Prostate gland (tissue), 2 donors: Measurements from ENCODE around the gene PCTP.

Experiments
- POLR2A ChIP-seq: fragments of 450-650 bp; IDR thresholded peaks from one replicate; pipeline ENCODE4 v1.6.1; 2016; ENCODE audit warnings: antibody characterized with exemption, mild to moderate bottlenecking
- POLR2AphosphoS5 ChIP-seq: sonication (generic); formaldehyde crosslinking; IDR thresholded peaks from one replicate; pipeline ENCODE4 v1.6.1; 2017; ENCODE audit warnings: antibody characterized with exemption
- TF ChIP-seq, protein P1 (sequence below), 4 experiments: fragments of 200-600 bp in 2 of 4; fragments of 450-650 bp in 2 of 4; sonication (generic) in 2 of 4; IDR thresholded peaks; 1 replicate in 3 of 4; 2 replicates in 1 of 4; pipeline ENCODE4 v1.5.1; 2016 to 2019; ENCODE audit warnings: antibody characterized with exemption in 4 of 4, mild to moderate bottlenecking in 2 of 4, moderate library complexity in 2 of 4

DNA sequence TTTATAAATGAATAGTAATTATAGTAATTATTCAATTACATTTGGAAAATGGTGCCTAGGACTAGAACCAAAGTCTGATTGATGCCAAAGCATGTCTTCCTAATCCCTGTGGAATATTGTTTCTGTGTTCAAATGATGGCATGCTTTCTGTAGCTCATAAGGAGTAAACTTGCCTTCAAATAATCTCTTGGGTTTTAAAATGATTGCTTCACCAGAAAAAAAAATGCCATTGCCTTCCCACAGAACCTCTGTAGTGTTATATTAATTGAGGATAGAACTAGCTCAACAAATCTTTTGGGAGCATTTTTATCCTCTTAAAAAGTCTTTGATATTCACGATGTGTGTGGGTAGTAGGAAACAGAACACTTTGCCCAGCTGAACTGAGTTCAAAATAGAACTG, 20.5 kb upstream of the PCTP start:
- TF ChIP-seq, protein P1, sequence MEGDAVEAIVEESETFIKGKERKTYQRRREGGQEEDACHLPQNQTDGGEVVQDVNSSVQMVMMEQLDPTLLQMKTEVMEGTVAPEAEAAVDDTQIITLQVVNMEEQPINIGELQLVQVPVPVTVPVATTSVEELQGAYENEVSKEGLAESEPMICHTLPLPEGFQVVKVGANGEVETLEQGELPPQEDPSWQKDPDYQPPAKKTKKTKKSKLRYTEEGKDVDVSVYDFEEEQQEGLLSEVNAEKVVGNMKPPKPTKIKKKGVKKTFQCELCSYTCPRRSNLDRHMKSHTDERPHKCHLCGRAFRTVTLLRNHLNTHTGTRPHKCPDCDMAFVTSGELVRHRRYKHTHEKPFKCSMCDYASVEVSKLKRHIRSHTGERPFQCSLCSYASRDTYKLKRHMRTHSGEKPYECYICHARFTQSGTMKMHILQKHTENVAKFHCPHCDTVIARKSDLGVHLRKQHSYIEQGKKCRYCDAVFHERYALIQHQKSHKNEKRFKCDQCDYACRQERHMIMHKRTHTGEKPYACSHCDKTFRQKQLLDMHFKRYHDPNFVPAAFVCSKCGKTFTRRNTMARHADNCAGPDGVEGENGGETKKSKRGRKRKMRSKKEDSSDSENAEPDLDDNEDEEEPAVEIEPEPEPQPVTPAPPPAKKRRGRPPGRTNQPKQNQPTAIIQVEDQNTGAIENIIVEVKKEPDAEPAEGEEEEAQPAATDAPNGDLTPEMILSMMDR (IDR thresholded peaks at IDR 0.05), result no peak
- TF ChIP-seq POLR2AphosphoS5 (no peak), POLR2A (no peak)
